Ovary (tissue), 3 donors: ENCODE data around the gene CLIC3.

Experiments used
- CTCF ChIP-seq, 3 donors: fragments of 450-650 bp in 2 of 3; fragments of 200-600 bp in 1 of 3; IDR thresholded peaks; one replicate each; pipeline versions ENCODE4 v1.5.1 to v1.8.0; 2016 to 2022; ENCODE audit warnings: antibody characterized with exemption in 3 of 3, mild to moderate bottlenecking in 1 of 3
- POLR2A ChIP-seq: fragments of 450-650 bp; IDR thresholded peaks from one replicate; pipeline ENCODE4 v1.6.1; 2017; ENCODE audit warnings: antibody characterized with exemption, mild to moderate bottlenecking, moderate library complexity
- donor health status: DM: no; HTN: no; CAD: no.

GRCh38 chr9:136960212-136960937 is 36.0 kb downstream of the CLIC3 start:
- TF ChIP-seq POLR2A (no peak), CTCF (IDR thresholded peaks at IDR 0.05) (no peak)
